Body of pancreas (tissue), 4 donors: Measurements from ENCODE around the gene APOBR. TPM values are rescaled to one million over a fixed set of nuclear protein-coding genes. Genes with fewer than 3 reads are reported as not detected.

Experiments used
- ATAC-seq: fragments of 150-250 bp; one replicate; pipeline ENCODE4 v1.9.1; 2016
- DNase-seq, 4 donors: peaks; one replicate each; pipeline ENCODE4 v3.0.0-alpha.2; 2019
- H3K27ac ChIP-seq, 4 donors: fragments of 200-600 bp; sonication (generic); 1 replicate in 3 of 4; 2 replicates in 1 of 4; pipeline versions ENCODE4 v1.5.1 to v1.6.1; 2016 to 2019; ENCODE audit warnings: mild to moderate bottlenecking in 1 of 4, mixed read lengths in 1 of 4, moderate library complexity in 1 of 4
- H3K27me3 ChIP-seq, 2 donors: fragments of 200-600 bp; sonication (generic); one replicate each; pipeline ENCODE4 v1.6.0; 2016; ENCODE audit warnings: mild to moderate bottlenecking in 1 of 2
- H3K36me3 ChIP-seq, 2 donors: fragments of 200-600 bp; sonication (generic); replicated peaks in 1 of 2; 2 replicates each; pipeline ENCODE4 v1.5.1; 2016; ENCODE audit warnings: low read depth in 2 of 2; ENCODE audit not compliant: insufficient read depth in 1 of 2
- H3K4me1 ChIP-seq: fragments of 200-600 bp; sonication (generic); one replicate; pipeline ENCODE4 v1.6.0; 2016
- H3K4me3 ChIP-seq, 2 donors: fragments of 200-600 bp; sonication (generic); 1 replicate in 1 of 2; 2 replicates in 1 of 2; pipeline ENCODE4 v1.5.1; 2016 to 2019
- H3K9me3 ChIP-seq, 3 donors: fragments of 200-600 bp; sonication (generic); 1 replicate in 2 of 3; 2 replicates in 1 of 3; pipeline ENCODE4 v1.5.1; 2016
- CTCF ChIP-seq, 7 experiments: fragments of 450-650 bp in 4 of 7; fragments of 200-600 bp in 3 of 7; sonication (generic) in 3 of 7; IDR thresholded peaks; one replicate each; pipeline ENCODE4 v1.5.1; 2016 to 2019; ENCODE audit warnings: antibody characterized with exemption in 7 of 7
- POLR2A ChIP-seq, 3 donors: fragments of 450-650 bp; IDR thresholded peaks; one replicate each; pipeline ENCODE4 v1.6.1; 2016; ENCODE audit warnings: antibody characterized with exemption in 3 of 3, mild to moderate bottlenecking in 2 of 3
- WGBS, 2 donors: methylation state at CpG; one replicate each; pipeline ENCODE4 v1.1.5; 2017; 5-methylcytosine and 5-hydroxymethylcytosine counted together
- intact Hi-C: fragments of 100-400 bp; cut with DNase I; formaldehyde crosslinking; loops from one replicate; pipeline ENCODE4 v1.15.1; 2023
- total RNA-seq, 2 donors: library from RNA; depleted of rRNA; stranded (reverse); fragments of >200 nt; gene quantifications; one replicate each; pipeline ENCODE4 v1.1.0, GENCODE V29; 2016

APOBR gene
- total RNA-seq, 2 donors from 2014 or later, result 1.0 to 2.0 TPM

- WGBS, 2 donors, result 83 to 88% methylated on average over 19 to 20 of the region's 20 CpGs
- intact Hi-C loops, result loop anchor here (5.0 kb wide), 1 partner anchor 41 kb away; the partner anchor contains the start of gene NUPR1
- no peak for TF ChIP-seq POLR2A (IDR thresholded peaks at IDR 0.05)
- TF ChIP-seq CTCF (IDR thresholded peaks at IDR 0.05), result no peak
- Histone ChIP-seq H3K27ac (no peak overlapping the region), H3K4me1 (no peaks in the 10 kb centered on the region), H3K27me3 (no peaks in the 10 kb centered on the region), H3K4me3 (no peak overlapping the region), H3K9me3 (no peaks in the 10 kb centered on the region), H3K36me3 (no peaks in the 10 kb centered on the region)
- ATAC-seq (no peak), DNase-seq (no peak)
Measured at GRCh38 chr16:28495795-28496749, 1.6 kb downstream of the APOBR start.

GRCh38 chr16:28496844-28497243 lies 2.4 kb downstream of the APOBR start:
- Histone ChIP-seq H3K9me3 (no peaks in the 10 kb centered on the region), H3K4me1 (no peaks in the 10 kb centered on the region), H3K36me3 (no peaks in the 10 kb centered on the region), H3K27me3 (no peaks in the 10 kb centered on the region), H3K27ac (no peak overlapping the region), H3K4me3 (no peak overlapping the region)
- no peak for TF ChIP-seq POLR2A (IDR thresholded peaks at IDR 0.05)
- no peak for TF ChIP-seq CTCF (IDR thresholded peaks at IDR 0.05)
- intact Hi-C loops, result loop anchor here (5.0 kb wide), 1 partner anchor 40 kb away; the partner anchor contains the start of gene NUPR1
- no peak for ATAC-seq
- no peak for DNase-seq
- WGBS, 2 donors, result 78 to 88% methylated on average over 19 of the region's 19 CpGs

- no peak for TF ChIP-seq POLR2A (IDR thresholded peaks at IDR 0.05)
- no peak for TF ChIP-seq CTCF (IDR thresholded peaks at IDR 0.05)
- Histone ChIP-seq H3K36me3 (no peaks in the 10 kb centered on the region), H3K27me3 (no peaks in the 10 kb centered on the region), H3K4me1 (no peaks in the 10 kb centered on the region), H3K9me3 (no peaks in the 10 kb centered on the region), H3K4me3 (no peak overlapping the region), H3K27ac (no peak overlapping the region)
- 83 to 85% methylated on average over 9 of the region's 9 CpGs for WGBS, 2 donors
- DNase-seq, result no peak
- no peak for ATAC-seq
- intact Hi-C loops, result loop anchor here (5.0 kb wide), 1 partner anchor 40 kb away; the partner anchor contains the start of gene NUPR1
Measured at GRCh38 chr16:28497386-28497785, 2.9 kb downstream of the APOBR start.

- no peak for ATAC-seq
- TF ChIP-seq CTCF (IDR thresholded peaks at IDR 0.05) (no peak), POLR2A (IDR thresholded peaks at IDR 0.05) (no peak)
- Histone ChIP-seq H3K9me3 (no peaks in the 10 kb centered on the region), H3K27ac (no peak overlapping the region), H3K27me3 (no peaks in the 10 kb centered on the region), H3K36me3 (no peaks in the 10 kb centered on the region), H3K4me1 (no peaks in the 10 kb centered on the region), H3K4me3 (no peak overlapping the region)
- no peak for DNase-seq
- WGBS, 2 donors, result 84 to 100% methylated on average over 2 to 31 of the region's 33 CpGs
- intact Hi-C loops, result loop anchor here (5.0 kb wide), 1 partner anchor 39 kb away; the partner anchor contains the start of gene NUPR1
Measured at GRCh38 chr16:28497861-28498599, 3.6 kb downstream of the APOBR start.
